K562 (cell line): Measurements from ENCODE around the gene CTDSPL. TPM values are rescaled to one million over a fixed set of nuclear protein-coding genes. Genes with fewer than 3 reads are reported as not detected.

Experiments used
- ATF1 ChIP-seq, 2 experiments: fragments of 450-650 bp in 1 of 2; IDR thresholded peaks; 2 replicates each; pipeline ENCODE4 v1.6.1; 2016; ENCODE audit warnings: missing compliant biosample characterization in 1 of 2, missing genetic modification characterization in 1 of 2
- CCNT2 ChIP-seq: IDR thresholded peaks from 2 replicates; pipeline ENCODE4 v1.6.1; 2011; ENCODE audit warnings: borderline replicate concordance, low read depth, mild to moderate bottlenecking, moderate library complexity, mixed read lengths, low read length; ENCODE audit not compliant: insufficient read length; ENCODE audit errors: extremely low read depth
- CEBPG ChIP-seq, 3 experiments: fragments of 200-800 bp in 1 of 3; sonication (Bioruptor generic) in 1 of 3; sonication (generic) in 1 of 3; formaldehyde crosslinking in 1 of 3; IDR thresholded peaks in 2 of 3; conservative IDR thresholded peaks in 1 of 3; 2 replicates each; pipeline versions ENCODE4 v1.6.1 to v1.8.0; 2016 to 2022; ENCODE audit warnings: missing compliant biosample characterization in 2 of 3, missing genetic modification characterization in 2 of 3, mild to moderate bottlenecking in 1 of 3, missing genetic modification reagents in 1 of 3
- CTBP1 ChIP-seq: fragments of 450-650 bp; IDR thresholded peaks from 2 replicates; pipeline ENCODE4 v1.6.1; 2016; ENCODE audit warnings: borderline replicate concordance
- DPF2 ChIP-seq: fragments of 450-650 bp; IDR thresholded peaks from 2 replicates; pipeline ENCODE4 v1.6.1; 2016
- E2F6 ChIP-seq, 2 experiments: IDR thresholded peaks; 2 replicates each; pipeline ENCODE4 v1.6.1; 2011; ENCODE audit warnings: borderline replicate concordance in 1 of 2, control low read depth in 1 of 2, low read depth in 1 of 2, low read length in 1 of 2, mild to moderate bottlenecking in 1 of 2, mixed read lengths in 1 of 2, moderate library complexity in 1 of 2; ENCODE audit not compliant: insufficient read depth in 1 of 2, insufficient read length in 1 of 2, poor library complexity in 1 of 2, severe bottlenecking in 1 of 2; ENCODE audit errors: extremely low read depth in 1 of 2
- MAZ ChIP-seq, 2 experiments: fragments of 450-650 bp in 1 of 2; sonication (generic) in 1 of 2; formaldehyde crosslinking; IDR thresholded peaks in 1 of 2; conservative IDR thresholded peaks in 1 of 2; 2 replicates each; pipeline versions ENCODE4 v1.4.0 to v1.5.0; 2020; ENCODE audit warnings: mild to moderate bottlenecking in 1 of 2, missing genetic modification reagents in 1 of 2
- NCOA2 ChIP-seq, 2 experiments: fragments of 450-650 bp; IDR thresholded peaks; 2 replicates each; pipeline ENCODE4 v1.6.1; 2018; ENCODE audit warnings: mild to moderate bottlenecking in 2 of 2, moderate library complexity in 1 of 2; ENCODE audit not compliant: partially characterized antibody in 2 of 2
- NRF1 ChIP-seq, 2 experiments: fragments of 450-650 bp; IDR thresholded peaks in 1 of 2; conservative IDR thresholded peaks in 1 of 2; 2 replicates each; pipeline ENCODE4 v1.6.1; 2014; ENCODE audit warnings: mild to moderate bottlenecking in 2 of 2
- RCOR1 ChIP-seq, 2 experiments: IDR thresholded peaks; 2 replicates each; pipeline ENCODE4 v1.6.1; 2012; ENCODE audit warnings: low read depth in 2 of 2, low read length in 2 of 2, borderline replicate concordance in 1 of 2, improper control_type of control experiment in 1 of 2
- SMC3 ChIP-seq: conservative IDR thresholded peaks from 2 replicates; pipeline ENCODE4 v1.6.1; 2011; ENCODE audit warnings: low read depth, low read length, improper control_type of control experiment; ENCODE audit not compliant: insufficient read depth
- SP1 ChIP-seq: sonication (generic); formaldehyde crosslinking; IDR thresholded peaks from 2 replicates; pipeline ENCODE4 v1.8.1; 2022; ENCODE audit warnings: mild to moderate bottlenecking, missing genetic modification reagents
- SREBF1 ChIP-seq: fragments of 150-350 bp; IDR thresholded peaks from 2 replicates; pipeline ENCODE4 v1.6.1; 2014; ENCODE audit warnings: antibody characterized with exemption, low read depth, low read length, borderline replicate concordance
- TCFL5 ChIP-seq: fragments of 250-450 bp; sonication (Bioruptor Pico); conservative IDR thresholded peaks from 2 replicates; pipeline ENCODE4 v1.6.1; 2021; ENCODE audit warnings: mild to moderate bottlenecking, moderate library complexity, matching md5 sums
- TEAD1 ChIP-seq, 2 experiments: fragments of 450-650 bp in 1 of 2; sonication (generic) in 1 of 2; formaldehyde crosslinking; IDR thresholded peaks; 2 replicates each; pipeline versions ENCODE4 v1.4.0 to v1.8.0; 2020 to 2022; ENCODE audit warnings: mild to moderate bottlenecking in 2 of 2, missing genetic modification reagents in 1 of 2
- ZBTB7A ChIP-seq: IDR thresholded peaks from 2 replicates; pipeline ENCODE4 v1.6.1; 2011; ENCODE audit warnings: low read depth, mild to moderate bottlenecking, low read length, moderate library complexity, borderline replicate concordance; ENCODE audit not compliant: control insufficient read depth
- ZMIZ1 ChIP-seq, 2 experiments: fragments of 150-350 bp in 1 of 2; IDR thresholded peaks; 2 replicates each; pipeline ENCODE4 v1.6.1; 2012 to 2016; ENCODE audit warnings: low read depth in 2 of 2, low read length in 2 of 2, mild to moderate bottlenecking in 1 of 2, moderate library complexity in 1 of 2
- polyA plus RNA-seq, 8 experiments: library from polyadenylated mRNA; depleted of rRNA in 4 of 8; stranded (reverse) in 5 of 8; unstranded in 3 of 8; fragments of >200 nt; fragmentation: Nextera tagmentation in 2 of 8; fragmentation: Illumina TruSeq in 1 of 8; extraction: Ambion mirVana in 2 of 8; extraction: Trizol in 1 of 8; gene quantifications; 2 replicates each; pipeline versions ENCODE4 v1.2.1 to v1.2.3, GENCODE V29; 2011 to 2014; ENCODE audit warnings: inconsistent platforms in 1 of 8, missing spikeins in 1 of 8
- total RNA-seq, 7 experiments: library from RNA; depleted of rRNA in 6 of 7; stranded (reverse); fragments of >200 nt in 6 of 7; fragmentation: Illumina TruSeq in 2 of 7; extraction: Trizol in 2 of 7; gene quantifications; 2 replicates each; pipeline versions ENCODE4 v1.2.1 to v1.2.3, GENCODE V29; 2011 to 2021; ENCODE audit warnings: low replicate concordance in 1 of 7
- TF ChIP-seq, protein P1 (sequence below): sonication (generic); formaldehyde crosslinking; IDR thresholded peaks from 2 replicates; pipeline ENCODE4 v1.8.0; 2023; ENCODE audit warnings: mild to moderate bottlenecking, missing genetic modification reagents

Gene CTDSPL
- total and polyA plus RNA-seq, 9 of the 15 experiments (the other 6 are each of a cell fraction or from before 2014, with no cell fraction given) = 5.1 to 19.3 (median 11.3) TPM

GRCh38 chr3:37862219-37862902, 681 bp downstream of the CTDSPL start (continued):
- TF ChIP-seq CEBPG (CRISPR knock-in tag; IDR thresholded peaks at IDR 0.05) (no peak), CEBPG (tag; conservative IDR thresholded peaks at IDR 0.05 in 1 of 2, IDR thresholded peaks at IDR 0.05 in 1 of 2) (no peak), ZBTB7A (peak; percentile 69; the same call in 1 of the 2 replicates), NCOA2 (IDR thresholded peaks at IDR 0.05; ENCODE audit: partially characterized antibody in 2 of 2) (no peak), SMC3 (no peak), CCNT2 (peak; percentile 23), SREBF1 (no peak), CTBP1 (peak; percentile 43; the same call in 1 of the 2 replicates), NRF1 (conservative IDR thresholded peaks at IDR 0.05 in 1 of 2, IDR thresholded peaks at IDR 0.05 in 1 of 2) (0 out of 4 replicates have a peak, but pooled peaks have one; percentile 25 to 30), SP1 (CRISPR knock-in tag) (0 out of 2 replicates have a peak, but pooled peaks have one; percentile 34), E2F6 (IDR thresholded peaks at IDR 0.05; ENCODE audit: borderline replicate concordance in 1 of 2, extremely low read depth in 1 of 2, insufficient read depth in 1 of 2, insufficient read length in 1 of 2, low read depth in 1 of 2, low read length in 1 of 2, poor library complexity in 1 of 2, severe bottlenecking in 1 of 2) (no peak), RCOR1 (IDR thresholded peaks at IDR 0.05; ENCODE audit: borderline replicate concordance in 1 of 2, low read depth in 2 of 2, low read length in 2 of 2) (peak in 1 of 2 experiments; percentile 25; a peak in 1 of 4 replicates), MAZ (CRISPR knock-in tag; conservative IDR thresholded peaks at IDR 0.05 in 1 of 2, IDR thresholded peaks at IDR 0.05 in 1 of 2) (peak in 1 of 2 experiments; percentile 58; a peak in 1 of 4 replicates), DPF2 (peak; percentile 27; the same call in 1 of the 2 replicates), ZMIZ1 (IDR thresholded peaks at IDR 0.05; ENCODE audit: low read depth in 2 of 2, low read length in 2 of 2) (no peak), TCFL5 (CRISPR knock-in tag) (no peak), TEAD1 (CRISPR knock-in tag; IDR thresholded peaks at IDR 0.05) (peak in 1 of 2 experiments; percentile 62; a peak in 1 of 4 replicates), ATF1 (CRISPR knock-in tag; IDR thresholded peaks at IDR 0.05) (no peak), ATF1 (tag; IDR thresholded peaks at IDR 0.05) (peak; percentile 40)
- TF ChIP-seq, protein P1, sequence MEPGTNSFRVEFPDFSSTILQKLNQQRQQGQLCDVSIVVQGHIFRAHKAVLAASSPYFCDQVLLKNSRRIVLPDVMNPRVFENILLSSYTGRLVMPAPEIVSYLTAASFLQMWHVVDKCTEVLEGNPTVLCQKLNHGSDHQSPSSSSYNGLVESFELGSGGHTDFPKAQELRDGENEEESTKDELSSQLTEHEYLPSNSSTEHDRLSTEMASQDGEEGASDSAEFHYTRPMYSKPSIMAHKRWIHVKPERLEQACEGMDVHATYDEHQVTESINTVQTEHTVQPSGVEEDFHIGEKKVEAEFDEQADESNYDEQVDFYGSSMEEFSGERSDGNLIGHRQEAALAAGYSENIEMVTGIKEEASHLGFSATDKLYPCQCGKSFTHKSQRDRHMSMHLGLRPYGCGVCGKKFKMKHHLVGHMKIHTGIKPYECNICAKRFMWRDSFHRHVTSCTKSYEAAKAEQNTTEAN (CRISPR knock-in tag) = peak; percentile 85; the same call in 1 of the 2 replicates
